DOHH2 (cell line): ENCODE results near the gene RHOT2.

Experiments used
- H3F3A ChIP-seq: fragments of 200-600 bp; sonication (generic), shearing (Covaris generic); 2 replicates; pipeline ENCODE4 v1.6.0; 2016; ENCODE audit warnings: antibody characterized with exemption, mild to moderate bottlenecking; ENCODE audit not compliant: control insufficient read depth, insufficient read depth
- H3K27ac ChIP-seq: fragments of 200-600 bp; sonication (generic); 2 replicates; pipeline ENCODE4 v1.5.1; 2014; ENCODE audit warnings: low read depth, mild to moderate bottlenecking, low read length, moderate library complexity
- H3K27me3 ChIP-seq: fragments of 200-600 bp; sonication (generic); 2 replicates; pipeline ENCODE4 v1.6.1; 2014; ENCODE audit warnings: mild to moderate bottlenecking, low read length, mixed read lengths; ENCODE audit not compliant: control insufficient read depth
- H3K36me3 ChIP-seq: fragments of 200-600 bp; sonication (generic); 2 replicates; pipeline ENCODE4 v1.6.1; 2014; ENCODE audit warnings: mild to moderate bottlenecking, low read length, moderate library complexity, mixed read lengths; ENCODE audit not compliant: control insufficient read depth
- H3K4me1 ChIP-seq: fragments of 200-600 bp; sonication (generic); 2 replicates; pipeline ENCODE4 v1.6.1; 2014; ENCODE audit warnings: mild to moderate bottlenecking, low read length, mixed read lengths; ENCODE audit not compliant: control insufficient read depth
- H3K4me2 ChIP-seq: fragments of 200-600 bp; sonication (generic); 2 replicates; pipeline ENCODE4 v1.6.0; 2014; ENCODE audit warnings: mild to moderate bottlenecking, low read length, moderate library complexity
- H3K4me3 ChIP-seq: fragments of 200-600 bp; sonication (generic); 2 replicates; pipeline ENCODE4 v1.5.1; 2014; ENCODE audit warnings: mild to moderate bottlenecking, low read length, mixed read lengths
- H3K79me2 ChIP-seq: fragments of 200-600 bp; sonication (generic); 2 replicates; pipeline ENCODE4 v1.6.1; 2014; ENCODE audit warnings: mild to moderate bottlenecking, low read length, mixed read lengths; ENCODE audit not compliant: control insufficient read depth
- H3K9me2 ChIP-seq: fragments of 200-600 bp; sonication (generic); replicated peaks from 2 replicates; pipeline ENCODE4 v1.6.1; 2014; ENCODE audit warnings: mild to moderate bottlenecking, low read length, mixed read lengths; ENCODE audit not compliant: control insufficient read depth
- H3K9me3 ChIP-seq: fragments of 200-600 bp; sonication (generic); 2 replicates; pipeline ENCODE4 v1.6.1; 2014; ENCODE audit warnings: antibody characterized with exemption, low read length, mixed read lengths; ENCODE audit not compliant: control insufficient read depth, insufficient read depth
- H4K20me1 ChIP-seq: fragments of 200-600 bp; sonication (generic); 2 replicates; pipeline ENCODE4 v1.6.0; 2014; ENCODE audit warnings: low read depth, mild to moderate bottlenecking, antibody characterized with exemption, low read length, moderate library complexity; ENCODE audit not compliant: control insufficient read depth, insufficient read depth
- EZH2phosphoT487 ChIP-seq: fragments of 200-600 bp; sonication (generic); IDR thresholded peaks from 2 replicates; pipeline ENCODE4 v1.6.1; 2017; ENCODE audit warnings: borderline replicate concordance, mild to moderate bottlenecking, antibody characterized with exemption, low read length, moderate library complexity, mixed read lengths
- TF ChIP-seq, protein P1 (sequence below): fragments of 200-600 bp; sonication (generic); IDR thresholded peaks from one replicate; pipeline ENCODE4 v1.5.1; 2014; ENCODE audit warnings: antibody characterized with exemption, mild to moderate bottlenecking, low read depth, low read length; ENCODE audit not compliant: poor library complexity, severe bottlenecking

Gene RHOT2

GRCh38 chr16:660132-660458, 7.8 kb upstream of the RHOT2 start:
- Histone ChIP-seq H3K36me3 (peaks cover 68% of the 10 kb centered on the region), H3K27me3 (no peaks in the 10 kb centered on the region), H3K79me2 (no peaks in the 10 kb centered on the region), H3K4me3 (no peak overlapping the region), H3K4me1 (peaks cover 12% of the 10 kb centered on the region), H4K20me1 (no peaks in the 10 kb centered on the region), H3K27ac (no peak overlapping the region), H3K9me2 (no peaks in the 10 kb centered on the region), H3K9me3 (no peaks in the 10 kb centered on the region), H3F3A (no peaks in the 10 kb centered on the region), H3K4me2 (peak overlapping the region; percentile 43; the same call in 1 of the 2 replicates)
- TF ChIP-seq, protein P1, sequence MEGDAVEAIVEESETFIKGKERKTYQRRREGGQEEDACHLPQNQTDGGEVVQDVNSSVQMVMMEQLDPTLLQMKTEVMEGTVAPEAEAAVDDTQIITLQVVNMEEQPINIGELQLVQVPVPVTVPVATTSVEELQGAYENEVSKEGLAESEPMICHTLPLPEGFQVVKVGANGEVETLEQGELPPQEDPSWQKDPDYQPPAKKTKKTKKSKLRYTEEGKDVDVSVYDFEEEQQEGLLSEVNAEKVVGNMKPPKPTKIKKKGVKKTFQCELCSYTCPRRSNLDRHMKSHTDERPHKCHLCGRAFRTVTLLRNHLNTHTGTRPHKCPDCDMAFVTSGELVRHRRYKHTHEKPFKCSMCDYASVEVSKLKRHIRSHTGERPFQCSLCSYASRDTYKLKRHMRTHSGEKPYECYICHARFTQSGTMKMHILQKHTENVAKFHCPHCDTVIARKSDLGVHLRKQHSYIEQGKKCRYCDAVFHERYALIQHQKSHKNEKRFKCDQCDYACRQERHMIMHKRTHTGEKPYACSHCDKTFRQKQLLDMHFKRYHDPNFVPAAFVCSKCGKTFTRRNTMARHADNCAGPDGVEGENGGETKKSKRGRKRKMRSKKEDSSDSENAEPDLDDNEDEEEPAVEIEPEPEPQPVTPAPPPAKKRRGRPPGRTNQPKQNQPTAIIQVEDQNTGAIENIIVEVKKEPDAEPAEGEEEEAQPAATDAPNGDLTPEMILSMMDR: no peak
- TF ChIP-seq EZH2phosphoT487: no peak

GRCh38 chr16:660459-661183, 7.3 kb upstream of the RHOT2 start:
- Histone ChIP-seq H4K20me1 (no peaks in the 10 kb centered on the region), H3K9me2 (no peaks in the 10 kb centered on the region), H3K4me1 (peaks cover 12% of the 10 kb centered on the region), H3K4me2 (peak overlapping the region; percentile 43), H3F3A (no peaks in the 10 kb centered on the region), H3K27me3 (no peaks in the 10 kb centered on the region), H3K9me3 (no peaks in the 10 kb centered on the region), H3K36me3 (peaks cover 64% of the 10 kb centered on the region), H3K79me2 (no peaks in the 10 kb centered on the region), H3K4me3 (peak overlapping the region; percentile 30; the same call in 1 of the 2 replicates), H3K27ac (no peak overlapping the region)
- TF ChIP-seq, protein P1: peak; percentile 33
- TF ChIP-seq EZH2phosphoT487: no peak

DNA sequence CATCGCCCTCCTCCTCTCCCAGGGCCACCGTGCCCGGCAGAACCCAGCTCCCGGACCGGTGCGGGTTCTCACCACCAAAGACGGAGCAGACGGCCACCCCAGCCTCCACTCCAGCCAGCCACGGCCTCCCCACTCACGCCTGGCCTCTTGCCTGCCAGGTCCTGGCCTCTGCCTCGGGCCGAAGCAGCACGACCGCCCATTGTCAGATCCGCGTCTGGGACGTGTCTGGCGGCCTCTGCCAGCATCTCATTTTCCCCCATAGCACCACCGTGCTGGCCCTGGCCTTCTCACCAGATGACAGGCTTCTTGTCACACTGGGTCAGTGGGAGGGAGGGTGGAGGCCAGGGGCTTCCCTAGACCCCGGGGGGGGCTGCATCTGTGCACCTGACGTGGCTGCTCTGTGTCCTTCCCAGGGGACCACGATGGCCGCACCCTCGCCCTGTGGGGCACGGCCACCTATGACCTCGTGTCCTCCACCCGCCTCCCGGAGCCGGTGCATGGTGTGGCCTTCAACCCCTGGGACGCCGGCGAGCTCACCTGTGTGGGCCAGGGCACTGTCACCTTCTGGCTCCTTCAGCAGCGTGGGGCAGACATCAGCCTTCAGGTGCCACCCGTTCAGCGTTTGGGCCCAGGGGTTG, 6.6 kb upstream of the RHOT2 start:
- Histone ChIP-seq H3K79me2 (no peaks in the 10 kb centered on the region), H3K4me3 (peak overlapping the region; percentile 30; the same call in 1 of the 2 replicates), H3F3A (no peaks in the 10 kb centered on the region), H3K36me3 (peaks cover 64% of the 10 kb centered on the region), H3K4me1 (peaks cover 12% of the 10 kb centered on the region), H3K9me3 (no peaks in the 10 kb centered on the region), H3K27ac (no peak overlapping the region), H3K27me3 (no peaks in the 10 kb centered on the region), H4K20me1 (no peaks in the 10 kb centered on the region), H3K4me2 (peak overlapping the region; percentile 38; the same call in 1 of the 2 replicates), H3K9me2 (no peaks in the 10 kb centered on the region)
- TF ChIP-seq, protein P1: peak; percentile 27
- TF ChIP-seq EZH2phosphoT487: no peak
